H9 (cell line): ENCODE results near the gene CDK6. TPM values are rescaled to one million over a fixed set of nuclear protein-coding genes. Genes with fewer than 3 reads are reported as not detected.

Experiments
- DNase-seq: peaks from one replicate; pipeline ENCODE4 v3.0.0-alpha.2; 2017
- H2AFZ ChIP-seq: one replicate; pipeline ENCODE4 v1.6.1; 2013; ENCODE audit warnings: mild to moderate bottlenecking, low read length, control low read depth, moderate library complexity
- H2AK5ac ChIP-seq: 2 replicates; pipeline ENCODE4 v1.6.1; 2013; ENCODE audit warnings: low read length, control low read depth, mixed read lengths; ENCODE audit not compliant: insufficient read length
- H2BK120ac ChIP-seq: one replicate; pipeline ENCODE4 v1.6.1; 2013; ENCODE audit warnings: low read depth, mild to moderate bottlenecking, low read length, control low read depth, inconsistent platforms; ENCODE audit not compliant: poor library complexity, severe bottlenecking
- H2BK12ac ChIP-seq: 2 replicates; pipeline ENCODE4 v1.6.1; 2013; ENCODE audit warnings: low read length, control low read depth, mixed read lengths, low read depth; ENCODE audit not compliant: insufficient read length
- H2BK15ac ChIP-seq: 2 replicates; pipeline ENCODE4 v1.6.1; 2013; ENCODE audit warnings: low read depth, low read length, control low read depth
- H2BK20ac ChIP-seq: one replicate; pipeline ENCODE4 v1.6.1; 2013; ENCODE audit warnings: low read depth, mild to moderate bottlenecking, low read length, control low read depth, inconsistent platforms; ENCODE audit not compliant: poor library complexity, severe bottlenecking
- H2BK5ac ChIP-seq: 2 replicates; pipeline ENCODE4 v1.6.1; 2013; ENCODE audit warnings: low read length, control low read depth, mixed read lengths; ENCODE audit not compliant: insufficient read length
- H3K14ac ChIP-seq: 2 replicates; pipeline ENCODE4 v1.6.1; 2013; ENCODE audit warnings: low read length, control low read depth; ENCODE audit not compliant: insufficient read depth
- H3K18ac ChIP-seq: 2 replicates; pipeline ENCODE4 v1.6.1; 2013; ENCODE audit warnings: low read depth, mild to moderate bottlenecking, mixed read lengths, low read length, control low read depth; ENCODE audit not compliant: insufficient read length
- H3K23ac ChIP-seq: 2 replicates; pipeline ENCODE4 v1.6.1; 2013; ENCODE audit warnings: low read length, control low read depth, mixed read lengths, low read depth; ENCODE audit not compliant: insufficient read length
- H3K23me2 ChIP-seq: 2 replicates; pipeline ENCODE4 v1.6.1; 2013; ENCODE audit warnings: low read depth, mild to moderate bottlenecking, mixed read lengths, low read length, control low read depth; ENCODE audit not compliant: insufficient read length, poor library complexity, severe bottlenecking
- H3K27ac ChIP-seq: 2 replicates; pipeline ENCODE4 v1.5.1; 2013; ENCODE audit warnings: low read length, control low read depth, mixed read lengths, low read depth; ENCODE audit not compliant: insufficient read length
- H3K27me3 ChIP-seq: 2 replicates; pipeline ENCODE4 v1.6.1; 2013; ENCODE audit warnings: low read length, control low read depth, inconsistent platforms; ENCODE audit not compliant: insufficient read depth
- H3K4ac ChIP-seq: 2 replicates; pipeline ENCODE4 v1.6.1; 2013; ENCODE audit warnings: low read depth, mild to moderate bottlenecking, control low read depth, inconsistent platforms, low read length, moderate library complexity
- H3K4me1 ChIP-seq: 2 replicates; pipeline ENCODE4 v1.6.1; 2013; ENCODE audit warnings: low read length, control low read depth, inconsistent platforms; ENCODE audit not compliant: insufficient read depth
- H3K4me2 ChIP-seq: 2 replicates; pipeline ENCODE4 v1.6.1; 2013; ENCODE audit warnings: low read length, control low read depth, mixed read lengths; ENCODE audit not compliant: insufficient read length, insufficient read depth
- H3K56ac ChIP-seq: 2 replicates; pipeline ENCODE4 v1.6.1; 2013; ENCODE audit warnings: low read depth, mild to moderate bottlenecking, mixed read lengths, low read length, control low read depth; ENCODE audit not compliant: insufficient read length
- H3K79me1 ChIP-seq: 2 replicates; pipeline ENCODE4 v1.6.1; 2013; ENCODE audit warnings: low read depth, mild to moderate bottlenecking, moderate library complexity, low read length, control low read depth, inconsistent platforms; ENCODE audit not compliant: insufficient read depth, poor library complexity, severe bottlenecking
- H3K79me2 ChIP-seq: 2 replicates; pipeline ENCODE4 v1.6.1; 2013; ENCODE audit warnings: low read length, control low read depth, inconsistent platforms; ENCODE audit not compliant: insufficient read depth
- H3K9ac ChIP-seq: 2 replicates; pipeline ENCODE4 v1.6.1; 2013; ENCODE audit warnings: low read length, control low read depth, mixed read lengths; ENCODE audit not compliant: insufficient read length; ENCODE audit errors: extremely low read depth
- H3K9me3 ChIP-seq: one replicate; pipeline ENCODE4 v1.6.1; 2013; ENCODE audit warnings: low read depth, low read length, inconsistent platforms; ENCODE audit not compliant: control insufficient read depth
- H3T11ph ChIP-seq: one replicate; pipeline ENCODE4 v1.6.1; 2013; ENCODE audit warnings: mild to moderate bottlenecking, low read length, control low read depth, inconsistent platforms
- H4K20me1 ChIP-seq: one replicate; pipeline ENCODE4 v1.6.1; 2013; ENCODE audit not compliant: control insufficient read depth, insufficient read length, insufficient read depth
- H4K5ac ChIP-seq: 2 replicates; pipeline ENCODE4 v1.6.1; 2013; ENCODE audit warnings: low read depth, mild to moderate bottlenecking, mixed read lengths, low read length, control low read depth; ENCODE audit not compliant: insufficient read length
- H4K8ac ChIP-seq: replicated peaks from 2 replicates; pipeline ENCODE4 v1.6.1; 2013; ENCODE audit warnings: low read length, control low read depth, mixed read lengths, low read depth; ENCODE audit not compliant: insufficient read length
- H4K91ac ChIP-seq: 2 replicates; pipeline ENCODE4 v1.6.1; 2013; ENCODE audit warnings: low read depth, mild to moderate bottlenecking, moderate library complexity, mixed read lengths, low read length, control low read depth; ENCODE audit not compliant: insufficient read length
- H3K27ac Mint-ChIP-seq, 3 experiments: 2 replicates in 2 of 3; 3 replicates in 1 of 3; pipeline ENCODE4 v1.8.0; 2020 to 2021; ENCODE audit warnings: mixed read lengths in 3 of 3, mild to moderate bottlenecking in 1 of 3, moderate library complexity in 1 of 3
- H3K27me3 Mint-ChIP-seq: 2 replicates; pipeline ENCODE4 v1.8.0; 2021; ENCODE audit warnings: low read depth, mild to moderate bottlenecking, moderate library complexity, mixed read lengths
- H3K36me3 Mint-ChIP-seq, 3 experiments: 2 replicates in 2 of 3; 3 replicates in 1 of 3; pipeline ENCODE4 v1.8.0; 2020 to 2021; ENCODE audit warnings: low read depth in 3 of 3, mixed read lengths in 3 of 3; ENCODE audit not compliant: insufficient read depth in 1 of 3
- H3K4me1 Mint-ChIP-seq, 2 experiments: 2 replicates each; pipeline ENCODE4 v1.8.0; 2020; ENCODE audit warnings: mixed read lengths in 2 of 2
- H3K4me3 Mint-ChIP-seq, 2 experiments: 2 replicates in 1 of 2; 3 replicates in 1 of 2; pipeline ENCODE4 v1.8.0; 2020 to 2021; ENCODE audit warnings: mild to moderate bottlenecking in 2 of 2, mixed read lengths in 2 of 2, moderate library complexity in 1 of 2
- H3K9me3 Mint-ChIP-seq, 2 experiments: 2 replicates in 1 of 2; 3 replicates in 1 of 2; pipeline ENCODE4 v1.8.0; 2020; ENCODE audit warnings: mild to moderate bottlenecking in 2 of 2, mixed read lengths in 2 of 2, moderate library complexity in 1 of 2
- WGBS: extraction: QIAGEN DNeasy Blood & Tissue Kit; methylation state at CpG from one replicate; pipeline ENCODE4 v1.1.7; 2013; ENCODE audit warnings: missing lambda C conversion rate, low lambda C conversion rate, mixed read lengths; ENCODE audit not compliant: insufficient read length; ENCODE audit errors: extremely low coverage; 5-methylcytosine and 5-hydroxymethylcytosine counted together
- total RNA-seq: library from RNA; stranded (reverse); gene quantifications from 2 replicates; pipeline ENCODE4 v1.2.1, GENCODE V29; 2021
- TF ChIP-seq, protein P1 (sequence below): fragments of 200-600 bp; sonication (generic); conservative IDR thresholded peaks from 3 replicates; pipeline ENCODE4 v1.8.0; 2021; ENCODE audit warnings: antibody characterized with exemption, mild to moderate bottlenecking

The CDK6 gene
- total RNA-seq, 1 experiment from 2014 or later = 30.0 TPM

DNA sequence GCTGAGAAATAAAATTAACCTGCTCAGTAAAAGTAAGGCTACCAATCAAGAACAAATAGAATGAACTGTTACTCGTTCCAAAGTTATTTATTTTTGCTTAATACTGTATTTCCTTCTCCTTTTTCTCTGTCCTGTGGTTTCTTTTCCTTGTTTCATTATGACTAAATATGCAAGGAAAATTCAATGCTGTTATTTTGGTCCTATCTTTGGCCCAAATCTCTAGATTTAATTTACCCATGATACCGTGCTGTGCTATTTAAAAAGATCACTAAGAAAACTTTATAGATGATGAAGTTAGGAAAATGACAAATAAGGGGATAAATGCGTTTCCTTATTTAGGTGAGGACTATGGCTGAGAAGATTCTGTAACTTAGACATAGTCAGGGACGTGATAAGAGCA lies 200.8 kb downstream of the CDK6 start:
- no peaks in the 10 kb centered on the region for H3K79me2 ChIP-seq
- no peak overlapping the region for H3K4me3 Mint-ChIP-seq
- H3K27me3 Mint-ChIP-seq = no peaks in the 10 kb centered on the region

More for the DNA sequence above, 200.8 kb downstream of the CDK6 start:
- no peak overlapping the region for H3K9ac ChIP-seq
- no CpG with 5 or more reads among the region's 4 CpGs for WGBS
- Mint-ChIP-seq H3K36me3 (no peaks in the 10 kb centered on the region), H3K27ac (no peak overlapping the region), H3K9me3 (no peaks in the 10 kb centered on the region), H3K4me1 (peaks cover 12 to 24% of the 10 kb centered on the region in 2 experiments)
- H3K9me3 ChIP-seq = no peaks in the 10 kb centered on the region
- no peaks in the 10 kb centered on the region for H3K4me1 ChIP-seq
- H2BK15ac ChIP-seq = no peak overlapping the region
- DNase-seq = no peak
- H2BK12ac ChIP-seq = no peak overlapping the region
- no peak overlapping the region for H3K56ac ChIP-seq
- H4K20me1 ChIP-seq = no peaks in the 10 kb centered on the region
- H2BK120ac ChIP-seq = no peak overlapping the region
- H3K23me2 ChIP-seq = no peaks in the 10 kb centered on the region
- H3T11ph ChIP-seq = no peak overlapping the region
- no peak overlapping the region for H2BK20ac ChIP-seq
- no peak overlapping the region for H3K23ac ChIP-seq
- no peak overlapping the region for H3K27ac ChIP-seq
- H3K18ac ChIP-seq = no peak overlapping the region
- H3K14ac ChIP-seq = no peak overlapping the region
- H4K8ac ChIP-seq = no peak overlapping the region
- no peak overlapping the region for H3K4ac ChIP-seq
- H4K5ac ChIP-seq = no peak overlapping the region
- H3K4me2 ChIP-seq = no peak overlapping the region
- H3K27me3 ChIP-seq = no peaks in the 10 kb centered on the region
- H2AK5ac ChIP-seq = no peak overlapping the region
- H3K79me1 ChIP-seq = no peaks in the 10 kb centered on the region
- H2AFZ ChIP-seq = no peak overlapping the region
- TF ChIP-seq, protein P1, sequence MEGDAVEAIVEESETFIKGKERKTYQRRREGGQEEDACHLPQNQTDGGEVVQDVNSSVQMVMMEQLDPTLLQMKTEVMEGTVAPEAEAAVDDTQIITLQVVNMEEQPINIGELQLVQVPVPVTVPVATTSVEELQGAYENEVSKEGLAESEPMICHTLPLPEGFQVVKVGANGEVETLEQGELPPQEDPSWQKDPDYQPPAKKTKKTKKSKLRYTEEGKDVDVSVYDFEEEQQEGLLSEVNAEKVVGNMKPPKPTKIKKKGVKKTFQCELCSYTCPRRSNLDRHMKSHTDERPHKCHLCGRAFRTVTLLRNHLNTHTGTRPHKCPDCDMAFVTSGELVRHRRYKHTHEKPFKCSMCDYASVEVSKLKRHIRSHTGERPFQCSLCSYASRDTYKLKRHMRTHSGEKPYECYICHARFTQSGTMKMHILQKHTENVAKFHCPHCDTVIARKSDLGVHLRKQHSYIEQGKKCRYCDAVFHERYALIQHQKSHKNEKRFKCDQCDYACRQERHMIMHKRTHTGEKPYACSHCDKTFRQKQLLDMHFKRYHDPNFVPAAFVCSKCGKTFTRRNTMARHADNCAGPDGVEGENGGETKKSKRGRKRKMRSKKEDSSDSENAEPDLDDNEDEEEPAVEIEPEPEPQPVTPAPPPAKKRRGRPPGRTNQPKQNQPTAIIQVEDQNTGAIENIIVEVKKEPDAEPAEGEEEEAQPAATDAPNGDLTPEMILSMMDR = no peak
- H4K91ac ChIP-seq = no peak overlapping the region
- H2BK5ac ChIP-seq = no peak overlapping the region
